A549 treated with AZD2906 at 1 μM for 4 hours (cell line): ENCODE results near the gene FGF3. TPM values are rescaled to one million over a fixed set of nuclear protein-coding genes. Genes with fewer than 3 reads are reported as not detected.

ENCODE experiments used
- total RNA-seq: library from RNA; stranded (reverse); fragments of 200-300 nt; extraction: Qiagen RNA extraction; gene quantifications from 5 replicates; pipeline ENCODE4 v1.2.3, GENCODE V29; 2022

FGF3 gene
- total RNA-seq: not detected in 5 replicates

DNA sequence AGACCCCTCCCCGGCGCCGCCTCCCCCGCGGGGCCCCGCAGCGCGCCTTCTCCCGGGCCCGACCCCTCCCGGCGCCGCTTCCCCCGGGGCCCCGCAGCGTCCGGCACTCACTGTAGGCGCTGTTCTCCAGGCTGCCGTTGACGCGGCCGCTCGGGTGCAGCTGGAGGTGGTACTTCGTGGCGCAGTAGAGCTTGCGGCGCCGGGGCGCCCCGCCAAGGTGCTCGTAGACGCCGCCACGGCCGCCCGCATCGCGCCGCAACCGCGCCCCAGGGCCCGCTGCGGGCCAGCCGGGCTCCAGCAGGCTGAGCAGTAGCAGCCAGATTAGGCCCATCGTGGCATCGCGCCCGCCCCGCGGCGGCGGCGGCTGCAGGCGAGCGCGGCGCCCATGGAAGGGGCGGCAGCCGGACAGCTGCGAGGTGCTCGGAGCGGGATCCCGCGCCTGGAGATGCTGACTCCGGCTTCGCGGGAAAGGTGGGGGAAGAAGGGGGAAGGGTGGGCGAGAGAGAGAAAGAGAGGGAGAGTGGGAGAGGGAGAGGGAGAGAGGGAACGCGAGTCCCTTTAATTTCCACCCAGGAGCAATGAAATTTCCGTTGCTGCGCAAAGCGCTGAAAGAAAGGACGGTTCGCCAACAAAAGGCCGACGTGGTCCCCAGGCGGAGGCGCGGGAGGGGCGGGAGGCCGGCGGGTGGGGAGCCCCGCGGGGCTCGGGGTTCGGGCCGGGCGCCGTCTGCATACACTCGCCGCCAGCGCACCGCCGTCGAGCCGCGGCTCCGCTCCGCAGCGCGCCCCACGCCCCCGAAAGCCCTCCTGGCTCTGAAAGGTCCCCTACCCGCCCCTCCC lies at the start of gene FGF3:
Gene FGF3, minus strand, starts transcription at position 814 of the 839 bp plus-strand sequence. Its CDS starts 483 bp downstream, at position 331.

DNA sequence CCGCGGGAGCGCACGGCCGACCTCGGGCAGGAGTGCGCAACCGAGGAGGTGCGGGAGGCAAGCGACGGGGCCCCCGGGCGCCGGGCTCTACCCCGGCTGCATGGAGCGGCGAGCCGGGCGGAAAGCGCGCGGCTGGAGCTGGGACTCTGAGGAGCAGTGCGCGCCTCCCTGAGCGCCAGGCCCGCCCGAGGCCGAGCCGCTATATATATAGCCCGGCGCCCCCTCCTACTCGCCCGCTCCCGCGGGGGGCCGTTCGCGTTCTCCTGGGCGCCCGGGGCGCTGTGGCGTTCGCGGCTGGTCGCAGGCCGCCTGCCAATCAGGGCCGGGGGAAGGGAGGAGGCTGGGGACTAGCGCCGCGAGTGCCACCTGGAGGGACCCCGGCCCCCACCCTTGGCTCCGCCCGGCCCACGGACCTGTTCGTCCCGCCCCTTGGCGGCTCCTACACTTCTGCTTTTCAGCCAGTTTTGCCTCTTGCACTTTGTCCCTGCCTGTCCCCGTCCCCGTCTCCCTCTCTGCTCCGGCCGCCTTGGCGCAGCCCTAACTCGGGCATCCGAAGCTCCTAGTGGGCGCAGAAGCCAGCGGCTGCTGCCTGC lies 44.0 kb downstream of the FGF3 start, which contains the start of gene FGF4:
Gene FGF4, minus strand, starts transcription at position 179 of the 593 bp plus-strand sequence. CDS start 257 bp downstream, outside the sequence.

Other genes with a start within 250 kb of the FGF3 start
- 172 to 217 TPM (median 204 TPM) in 5 replicates for gene CCND1, start 178.3 kb downstream of the FGF3 start, total RNA-seq
- 31.2 to 36.0 TPM (median 32.4 TPM) in 5 replicates for gene LTO1, start 144.1 kb downstream of the FGF3 start, total RNA-seq
- 0.05 to 0.12 TPM (median 0.06 TPM) in 4 of 5 replicates, not detected in the other for gene FGF19, start 115.4 kb downstream of the FGF3 start, total RNA-seq
- gene FGF4, start 44.1 kb downstream of the FGF3 start, total RNA-seq: 0.02 to 0.09 TPM in 2 of 5 replicates, not detected in the others